HG02623 (cell line): ENCODE results near the gene LAMB4.

ENCODE experiments used
- ATAC-seq: cut with Tn5 transposase; IDR thresholded peaks from one replicate; pipeline ENCODE4 v1.9.1; 2021; ENCODE audit warnings: moderate library complexity; ENCODE audit not compliant: unreplicated experiment

Gene LAMB4

GRCh38 chr7:107999779-108000560 lies 130.2 kb downstream of the LAMB4 start:
- ATAC-seq: no peak

- no peak for ATAC-seq
Observed at GRCh38 chr7:107998660-107999480, 131.3 kb downstream of the LAMB4 start.

DNA sequence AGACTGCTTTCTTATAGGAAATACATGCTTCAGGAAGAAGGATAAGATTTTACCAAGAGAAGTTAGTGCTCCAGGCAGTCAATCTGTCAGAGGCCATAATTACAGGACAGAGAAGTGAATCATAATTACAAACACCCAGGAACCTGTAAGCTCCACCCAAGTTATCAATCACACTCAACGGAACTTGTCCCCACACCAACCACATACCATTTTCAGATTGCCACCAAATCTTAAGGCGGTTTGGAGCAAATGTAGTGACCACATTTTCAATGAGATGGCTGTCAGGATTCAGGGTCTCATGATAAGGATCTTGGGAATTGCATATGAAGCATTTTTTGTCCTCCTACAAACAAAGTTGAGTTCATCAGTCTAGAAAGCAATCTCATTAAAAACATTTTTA lies 132.0 kb downstream of the LAMB4 start:
- no peak for ATAC-seq

DNA sequence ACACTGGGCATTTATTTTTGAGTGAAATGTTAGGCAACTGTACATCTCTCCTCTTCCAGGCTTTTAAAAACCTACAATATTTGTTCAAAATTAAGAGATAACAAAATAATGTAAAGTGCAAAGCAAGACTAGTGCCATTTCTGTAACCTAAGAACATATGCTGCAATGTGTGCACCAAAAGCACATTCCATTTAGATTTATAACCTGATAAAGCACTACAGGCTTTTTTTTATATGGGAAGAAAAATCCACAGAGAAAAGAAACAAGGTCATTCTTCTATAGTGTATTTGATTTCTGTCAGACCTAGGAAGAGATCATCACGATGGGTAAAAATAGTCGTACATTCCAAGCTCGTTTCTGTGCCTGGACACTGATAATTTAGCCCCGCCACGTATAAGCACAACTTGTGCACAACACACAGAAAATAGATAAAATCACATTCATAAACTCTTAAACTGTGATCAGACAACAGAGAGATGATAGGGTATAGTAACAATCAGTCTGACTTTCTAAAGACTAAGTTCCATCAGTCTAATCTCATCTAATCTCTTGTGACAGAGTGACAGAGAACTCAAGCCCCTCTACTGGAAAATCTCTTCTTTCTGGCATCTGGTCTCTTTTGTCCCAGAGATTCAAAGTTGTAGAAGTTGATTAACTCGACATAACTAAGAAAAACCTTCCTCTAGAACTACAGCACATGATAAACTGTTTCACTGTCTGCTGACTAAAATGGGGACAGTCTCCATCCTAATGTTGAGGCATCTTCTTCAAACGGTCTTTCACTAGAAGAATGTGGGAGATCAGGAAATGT lies 133.9 kb downstream of the LAMB4 start:
- ATAC-seq: no peak

DNA sequence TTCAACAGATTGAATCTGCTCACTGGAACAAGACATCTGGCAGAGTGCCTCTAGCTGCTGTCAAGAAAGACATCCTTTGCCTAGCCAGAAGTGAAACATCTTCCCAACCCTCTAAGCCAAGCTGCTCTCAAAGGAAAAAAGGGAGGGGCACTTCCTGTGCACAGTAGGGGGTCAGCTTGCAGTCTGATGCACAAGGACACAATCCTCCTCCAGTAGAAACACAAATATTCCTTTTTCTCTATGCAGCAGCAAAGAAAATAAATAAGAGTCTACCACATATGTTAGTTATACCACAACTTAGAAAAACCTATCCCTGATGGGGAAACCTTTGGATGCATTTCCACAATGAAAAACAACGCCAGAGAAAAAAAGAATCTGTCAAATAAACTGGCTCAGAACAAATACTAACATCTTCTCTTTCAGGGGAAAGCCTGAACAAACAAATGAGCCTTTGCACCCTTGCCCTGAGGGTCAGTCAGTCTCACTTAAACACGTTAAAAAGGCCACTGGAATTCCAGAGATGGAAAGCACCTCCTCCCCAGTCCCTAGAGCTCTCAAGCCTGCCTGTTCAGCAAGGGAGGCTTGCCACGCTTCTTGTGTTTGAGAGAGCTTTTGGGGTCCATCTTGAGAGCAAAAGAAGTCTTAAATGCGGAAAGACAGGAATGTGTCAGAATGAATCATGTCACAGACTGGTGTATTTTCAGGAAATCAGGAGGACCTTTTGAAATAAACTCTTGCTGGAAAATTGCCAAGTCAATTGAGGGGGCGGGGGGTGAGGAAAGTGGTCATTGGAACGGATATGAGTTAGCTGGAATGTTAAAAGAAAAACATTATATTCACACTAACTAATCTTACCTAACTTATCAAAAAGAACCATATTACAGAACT lies 134.7 kb downstream of the LAMB4 start:
- ATAC-seq: no peak

- no peak for ATAC-seq
Observed at GRCh38 chr7:107994421-107995030, 135.6 kb downstream of the LAMB4 start.

GRCh38 chr7:107993891-107994291 lies 136.3 kb downstream of the LAMB4 start:
- no peak for ATAC-seq

- ATAC-seq: no peak
Observed at GRCh38 chr7:107989618-107990373, 140.4 kb downstream of the LAMB4 start.

GRCh38 chr7:107982918-107983389 lies 147.2 kb downstream of the LAMB4 start:
- ATAC-seq: no peak

DNA sequence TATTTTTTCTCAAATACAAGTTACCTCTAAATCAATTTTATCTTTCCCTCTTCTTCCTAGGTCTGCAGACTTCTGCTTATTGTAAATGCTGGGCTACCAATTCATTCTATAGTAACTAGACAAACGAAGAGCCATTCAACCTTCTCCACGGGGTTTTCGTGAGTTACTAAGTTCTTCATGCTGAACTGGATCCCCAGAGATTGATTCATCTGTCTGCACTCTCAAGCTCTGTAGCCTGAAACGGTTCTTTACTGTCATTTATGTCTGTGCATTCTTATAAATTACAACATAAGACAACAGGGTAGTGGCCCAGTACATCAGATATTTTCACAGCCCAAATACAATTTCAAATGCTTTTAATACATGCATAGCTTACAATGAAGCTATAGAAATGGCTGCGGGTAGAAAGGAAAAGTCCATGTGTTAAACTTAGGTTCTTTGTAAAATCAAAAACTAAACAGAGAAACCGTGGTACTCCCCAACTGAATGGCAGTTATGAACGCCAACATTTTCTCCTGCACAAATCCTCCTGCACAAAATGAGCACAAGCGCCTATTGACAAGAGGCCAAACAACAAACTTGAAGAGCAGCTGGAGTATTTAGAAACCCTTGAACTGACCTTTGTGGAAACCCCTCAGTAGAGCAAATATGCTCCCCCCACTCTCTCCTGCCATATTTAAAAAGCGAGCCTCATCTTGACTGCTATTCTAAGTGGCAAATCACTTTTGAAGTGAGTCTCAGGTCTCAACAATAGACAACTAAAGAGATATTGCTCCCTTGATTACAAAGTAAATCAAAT lies 147.9 kb downstream of the LAMB4 start:
- no peak for ATAC-seq

GRCh38 chr7:107981466-107981865 lies 148.7 kb downstream of the LAMB4 start:
- no peak for ATAC-seq

DNA sequence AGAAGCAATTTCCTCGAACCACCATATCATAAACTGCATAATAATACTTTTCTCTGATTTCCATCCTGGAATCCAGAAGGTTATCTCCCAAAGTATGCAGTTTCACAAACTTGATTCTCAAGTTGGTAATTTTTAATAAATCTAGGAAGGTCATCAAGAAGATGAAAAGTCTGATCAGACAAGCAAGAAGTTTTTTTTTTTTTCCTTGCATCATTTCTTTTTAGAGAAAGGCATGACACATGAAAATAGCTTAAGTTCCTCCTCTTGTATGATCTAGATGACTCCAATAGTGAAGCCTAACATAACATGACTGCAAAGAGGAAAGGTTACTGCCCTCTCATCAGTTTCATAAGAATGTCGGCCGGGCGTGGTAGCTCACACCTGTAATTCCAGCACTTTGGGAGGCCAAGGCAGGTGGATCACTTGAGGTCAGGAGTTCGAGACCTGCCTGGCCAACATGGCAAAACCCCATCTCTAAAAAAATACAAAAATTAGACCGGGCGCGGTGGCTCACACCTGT lies 149.4 kb downstream of the LAMB4 start:
- no peak for ATAC-seq

DNA sequence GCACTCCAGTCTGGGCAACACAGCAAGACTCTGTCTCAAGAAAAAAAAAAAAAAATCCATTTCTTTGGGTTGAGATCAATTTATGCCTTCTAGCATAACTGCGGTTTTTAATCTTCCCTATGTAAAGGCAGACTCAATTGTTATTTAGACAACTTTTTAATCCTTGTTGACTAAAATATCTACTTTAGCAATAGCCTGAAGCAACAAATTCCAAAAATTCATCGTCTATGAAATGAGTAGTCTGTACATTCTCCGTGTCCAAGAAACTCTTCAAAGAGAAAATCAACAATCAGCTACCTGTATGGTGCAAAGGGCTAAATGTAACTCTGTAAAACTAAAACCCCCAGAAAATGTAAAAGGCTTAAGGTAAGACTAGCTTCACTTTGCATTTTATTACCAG lies 150.0 kb downstream of the LAMB4 start:
- ATAC-seq: no peak

DNA sequence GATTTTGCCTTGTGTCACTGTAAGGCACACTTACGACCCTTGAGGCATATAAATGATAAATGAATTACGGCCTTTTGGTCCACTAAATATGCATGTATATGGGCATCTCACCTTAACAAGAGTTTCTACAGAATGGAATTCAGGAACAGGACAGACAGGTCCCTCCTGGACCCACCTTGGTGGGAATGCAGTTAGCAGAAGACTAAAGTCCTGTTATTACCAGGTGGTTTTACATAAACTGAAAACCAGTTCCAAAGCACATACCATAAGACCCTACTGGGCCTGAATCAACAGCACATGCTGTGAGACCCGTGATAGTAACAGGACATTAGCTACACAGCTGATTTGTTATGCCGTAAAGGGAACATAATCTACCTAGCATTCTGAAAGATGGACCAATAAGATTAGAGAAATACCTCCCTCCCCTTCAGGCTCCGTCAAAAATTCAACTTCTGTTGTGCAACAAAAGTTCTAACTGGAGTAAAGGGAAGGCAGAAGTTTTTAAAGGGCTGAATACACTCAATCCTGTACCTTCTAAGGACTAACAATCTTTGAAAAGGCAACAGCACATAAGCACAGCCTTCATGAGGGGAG lies 151.2 kb downstream of the LAMB4 start:
- ATAC-seq: no peak

DNA sequence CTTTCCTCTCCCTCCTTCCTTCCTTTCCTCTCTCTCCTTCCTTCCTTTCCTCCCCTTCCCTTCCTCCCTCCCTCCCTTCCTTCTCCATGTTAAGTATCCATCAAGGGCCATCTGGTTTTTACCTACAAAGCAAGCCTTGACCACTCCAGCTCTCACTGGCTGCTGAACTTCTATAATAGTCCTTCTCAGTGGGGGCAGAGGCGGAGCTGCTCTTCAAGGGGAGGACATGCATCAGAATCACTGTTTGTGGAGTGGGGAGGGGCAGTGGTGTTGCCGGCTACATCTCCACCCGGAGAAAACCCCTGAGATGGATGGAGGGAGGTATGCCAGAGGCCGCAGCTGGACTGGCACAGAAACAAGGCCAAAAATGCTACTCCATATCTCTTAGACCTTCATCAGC lies 153.1 kb downstream of the LAMB4 start:
- no peak for ATAC-seq

DNA sequence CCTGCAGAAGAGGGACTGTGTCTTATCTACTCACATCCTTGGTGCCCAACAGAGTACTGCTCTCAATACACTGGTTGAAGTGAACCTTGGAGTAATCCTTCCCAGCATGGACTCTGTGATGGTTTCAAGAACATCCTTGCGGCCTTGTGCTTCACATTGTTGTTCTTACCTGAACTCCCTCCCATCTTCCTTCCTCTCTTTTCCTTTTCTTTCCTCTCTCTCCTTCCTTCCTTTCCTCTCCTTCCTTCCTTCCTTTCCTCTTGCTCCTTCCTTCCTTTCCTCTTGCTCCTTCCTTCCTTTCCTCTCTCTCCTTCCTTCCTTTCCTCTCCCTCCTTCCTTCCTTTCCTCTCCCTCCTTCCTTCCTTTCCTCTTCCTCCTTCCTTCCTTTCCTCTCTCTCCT lies 153.5 kb downstream of the LAMB4 start:
- ATAC-seq: no peak

- ATAC-seq: no peak
Observed at GRCh38 chr7:107975394-107976013, 154.7 kb downstream of the LAMB4 start.
